WTC11 (cell line): ENCODE measurements around the gene NAGLU. TPM values are rescaled to one million over a fixed set of nuclear protein-coding genes. Genes with fewer than 3 reads are reported as not detected.

Experiments
- ATAC-seq: fragments of 200-7000 bp; cut with Tn5 transposase; 2 replicates; pipeline ENCODE4 v1.10.0; 2021; ENCODE audit warnings: mild to moderate bottlenecking, moderate library complexity
- CTCF ChIA-PET: fragments of 300-600 bp; sonication (Branson Sonifier 250); formaldehyde crosslinking; loops from one replicate; lab custom pipeline; 2021; ENCODE audit warnings: antibody characterized with exemption; lab: Charles Lee
- POLR2A ChIA-PET: fragments of 350-600 bp; sonication (Branson Sonifier 250); formaldehyde crosslinking; loops from one replicate; lab custom pipeline; 2021; ENCODE audit warnings: antibody characterized with exemption; lab: Charles Lee
- DNase-seq: peaks from one replicate; pipeline ENCODE4 v3.0.0; 2021; ENCODE audit warnings: low spot score
- H3K27ac Mint-ChIP-seq: 2 replicates; pipeline ENCODE4 v1.8.0; 2021; ENCODE audit warnings: mixed read lengths
- H3K27me3 Mint-ChIP-seq: 2 replicates; pipeline ENCODE4 v1.8.0; 2021; ENCODE audit warnings: low read depth, mild to moderate bottlenecking, moderate library complexity, mixed read lengths
- H3K36me3 Mint-ChIP-seq: 2 replicates; pipeline ENCODE4 v1.8.0; 2021; ENCODE audit warnings: mixed read lengths
- H3K4me1 Mint-ChIP-seq: 2 replicates; pipeline ENCODE4 v1.8.0; 2022; ENCODE audit warnings: mixed read lengths
- H3K4me3 Mint-ChIP-seq: 2 replicates; pipeline ENCODE4 v1.8.0; 2021; ENCODE audit warnings: mild to moderate bottlenecking, moderate library complexity, mixed read lengths
- H3K9me3 Mint-ChIP-seq: 2 replicates; pipeline ENCODE4 v1.8.0; 2021; ENCODE audit warnings: mixed read lengths
- CBFB ChIP-seq: sonication (generic); formaldehyde crosslinking; IDR thresholded peaks from 2 replicates; pipeline ENCODE4 v1.8.1; 2022; ENCODE audit warnings: mild to moderate bottlenecking, low read depth, missing genetic modification reagents
- CDX4 ChIP-seq: fragments of 250-450 bp; sonication (Bioruptor Pico); IDR thresholded peaks from 2 replicates; pipeline ENCODE4 v1.9.0; 2021; ENCODE audit warnings: moderate library complexity, mild to moderate bottlenecking, inconsistent platforms, borderline replicate concordance
- CREB1 ChIP-seq: sonication (generic); formaldehyde crosslinking; IDR thresholded peaks from 2 replicates; pipeline ENCODE4 v1.8.0; 2023; ENCODE audit warnings: mild to moderate bottlenecking, missing genetic modification reagents
- E2F5 ChIP-seq: sonication (generic); formaldehyde crosslinking; IDR thresholded peaks from 2 replicates; pipeline ENCODE4 v1.8.1; 2022; ENCODE audit warnings: mild to moderate bottlenecking, moderate library complexity, missing genetic modification reagents
- GABPB1 ChIP-seq: sonication (generic); formaldehyde crosslinking; IDR thresholded peaks from 2 replicates; pipeline ENCODE4 v1.8.1; 2023; ENCODE audit warnings: mild to moderate bottlenecking, missing genetic modification reagents
- NR1H2 ChIP-seq: sonication (generic); formaldehyde crosslinking; IDR thresholded peaks from 2 replicates; pipeline ENCODE4 v1.9.0; 2021; ENCODE audit warnings: mild to moderate bottlenecking, moderate library complexity, missing genetic modification reagents
- PRRX2 ChIP-seq: fragments of 250-450 bp; sonication (Bioruptor Pico); IDR thresholded peaks from 2 replicates; pipeline ENCODE4 v1.8.0; 2021; ENCODE audit warnings: mild to moderate bottlenecking
- RELA ChIP-seq: sonication (generic); formaldehyde crosslinking; IDR thresholded peaks from 2 replicates; pipeline ENCODE4 v1.8.1; 2022; ENCODE audit warnings: missing genetic modification reagents, mild to moderate bottlenecking, borderline replicate concordance
- SMAD3 ChIP-seq: sonication (generic); formaldehyde crosslinking; IDR thresholded peaks from 2 replicates; pipeline ENCODE4 v1.8.0; 2022; ENCODE audit warnings: missing genetic modification reagents, mild to moderate bottlenecking, borderline replicate concordance
- TEAD4 ChIP-seq: sonication (generic); formaldehyde crosslinking; IDR thresholded peaks from 2 replicates; pipeline ENCODE4 v1.8.0; 2022; ENCODE audit warnings: mild to moderate bottlenecking, missing genetic modification reagents
- TP53 ChIP-seq: sonication (generic); formaldehyde crosslinking; IDR thresholded peaks from 2 replicates; pipeline ENCODE4 v1.8.1; 2023; ENCODE audit warnings: mild to moderate bottlenecking, missing genetic modification reagents
- ZMAT4 ChIP-seq: fragments of 250-450 bp; sonication (Bioruptor Pico); IDR thresholded peaks from 2 replicates; pipeline ENCODE4 v1.9.0; 2021; ENCODE audit warnings: mild to moderate bottlenecking
- ZNF219 ChIP-seq: sonication (generic); formaldehyde crosslinking; IDR thresholded peaks from 2 replicates; pipeline ENCODE4 v1.8.0; 2023; ENCODE audit warnings: missing genetic modification reagents, mild to moderate bottlenecking, borderline replicate concordance
- ZNF396 ChIP-seq: fragments of 250-450 bp; sonication (Bioruptor Pico); IDR thresholded peaks from 2 replicates; pipeline ENCODE4 v1.8.0; 2021; ENCODE audit warnings: mild to moderate bottlenecking, moderate library complexity, borderline replicate concordance
- total RNA-seq: library from RNA; stranded (reverse); gene quantifications from 3 replicates; pipeline ENCODE4 v1.2.3, GENCODE V29; 2021
- TF ChIP-seq, protein P1 (sequence below): sonication (generic); formaldehyde crosslinking; IDR thresholded peaks from 2 replicates; pipeline ENCODE4 v1.8.1; 2023; ENCODE audit warnings: mild to moderate bottlenecking, moderate library complexity, missing genetic modification reagents

The NAGLU gene
- total RNA-seq, 1 experiment from 2014 or later: 39.3 TPM

DNA sequence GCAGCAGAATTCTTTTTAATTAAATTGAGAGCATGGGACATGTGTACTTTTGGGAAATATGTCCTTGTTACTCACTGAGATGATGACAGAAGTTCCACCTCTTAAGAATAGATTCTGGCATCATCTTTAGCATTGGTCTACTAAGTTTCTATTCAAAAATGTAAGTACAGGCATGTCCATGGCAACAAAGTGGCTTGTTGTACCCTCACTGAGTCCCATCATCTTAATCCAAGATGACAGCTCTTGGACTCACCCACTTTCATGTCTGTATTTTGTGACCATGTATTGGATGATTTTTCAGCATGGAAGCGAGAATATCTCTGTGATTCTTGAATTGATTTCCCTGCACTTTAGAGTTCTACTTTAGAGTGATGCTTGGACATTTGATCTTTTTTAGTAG is 33.1 kb upstream of the NAGLU start:
- no peaks in the 10 kb centered on the region for H3K27me3 Mint-ChIP-seq
- CTCF ChIA-PET: interaction anchor here (1.2 kb wide), 1 partner anchor 15 kb away, joined by 4 read pairs; no protein-coding TSS in a partner anchor
- H3K9me3 Mint-ChIP-seq: no peaks in the 10 kb centered on the region
- POLR2A ChIA-PET: no interaction called here
- H3K4me1 Mint-ChIP-seq: no peaks in the 10 kb centered on the region
- peaks cover 34% of the 10 kb centered on the region for H3K36me3 Mint-ChIP-seq
- H3K27ac Mint-ChIP-seq: no peak overlapping the region
- DNase-seq (no peak), ATAC-seq (no peak)
- no peak for TF ChIP-seq ZNF396 (CRISPR knock-in tag)
- no peak overlapping the region for H3K4me3 Mint-ChIP-seq

DNA sequence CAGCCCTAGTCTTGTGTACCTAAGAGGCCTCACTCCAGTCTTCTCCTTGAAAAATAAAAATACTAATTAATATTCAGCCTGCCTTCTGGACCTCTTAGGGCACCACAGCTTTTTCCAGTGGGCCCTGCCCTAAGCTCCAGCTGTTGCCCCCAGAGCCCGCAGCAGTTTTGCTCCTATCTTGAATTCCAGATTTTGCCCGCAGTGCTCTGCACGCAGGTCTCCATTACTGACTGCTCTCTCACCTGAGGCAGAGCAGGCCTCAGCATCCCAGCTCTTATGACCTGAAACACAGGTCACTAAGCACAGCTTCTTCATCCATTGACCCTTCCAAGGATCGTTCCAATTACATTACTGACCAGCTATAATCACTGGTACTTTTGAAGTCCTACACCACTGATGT is 28.4 kb upstream of the NAGLU start:
- Mint-ChIP-seq H3K4me3 (no peak overlapping the region), H3K4me1 (no peaks in the 10 kb centered on the region), H3K9me3 (no peaks in the 10 kb centered on the region), H3K36me3 (peaks cover 23% of the 10 kb centered on the region), H3K27me3 (no peaks in the 10 kb centered on the region; the same call in 1 of the 2 replicates)
- ATAC-seq (no peak), DNase-seq (no peak)
- POLR2A ChIA-PET: no interaction called here
- CTCF ChIA-PET: interaction anchor here (2.6 to 4.0 kb wide), 2 partner anchors 10 to 19 kb away, joined by 13 to 38 read pairs; no protein-coding TSS in a partner anchor
- TF ChIP-seq GABPB1 (CRISPR knock-in tag): no peak
- TF ChIP-seq ZNF396 (CRISPR knock-in tag): no peak
- TF ChIP-seq SMAD3 (CRISPR knock-in tag): no peak
- no peak for TF ChIP-seq NR1H2 (CRISPR knock-in tag)
- no peak for TF ChIP-seq CREB1 (CRISPR knock-in tag)
- TF ChIP-seq, protein P1, sequence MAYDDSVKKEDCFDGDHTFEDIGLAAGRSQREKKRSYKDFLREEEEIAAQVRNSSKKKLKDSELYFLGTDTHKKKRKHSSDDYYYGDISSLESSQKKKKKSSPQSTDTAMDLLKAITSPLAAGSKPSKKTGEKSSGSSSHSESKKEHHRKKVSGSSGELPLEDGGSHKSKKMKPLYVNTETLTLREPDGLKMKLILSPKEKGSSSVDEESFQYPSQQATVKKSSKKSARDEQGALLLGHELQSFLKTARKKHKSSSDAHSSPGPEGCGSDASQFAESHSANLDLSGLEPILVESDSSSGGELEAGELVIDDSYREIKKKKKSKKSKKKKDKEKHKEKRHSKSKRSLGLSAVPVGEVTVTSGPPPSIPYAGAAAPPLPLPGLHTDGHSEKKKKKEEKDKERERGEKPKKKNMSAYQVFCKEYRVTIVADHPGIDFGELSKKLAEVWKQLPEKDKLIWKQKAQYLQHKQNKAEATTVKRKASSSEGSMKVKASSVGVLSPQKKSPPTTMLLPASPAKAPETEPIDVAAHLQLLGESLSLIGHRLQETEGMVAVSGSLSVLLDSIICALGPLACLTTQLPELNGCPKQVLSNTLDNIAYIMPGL (CRISPR knock-in tag): no peak
- TF ChIP-seq E2F5: no peak
- TF ChIP-seq, all 79 proteins: peak for 0
- H3K27ac Mint-ChIP-seq: no peak overlapping the region

DNA sequence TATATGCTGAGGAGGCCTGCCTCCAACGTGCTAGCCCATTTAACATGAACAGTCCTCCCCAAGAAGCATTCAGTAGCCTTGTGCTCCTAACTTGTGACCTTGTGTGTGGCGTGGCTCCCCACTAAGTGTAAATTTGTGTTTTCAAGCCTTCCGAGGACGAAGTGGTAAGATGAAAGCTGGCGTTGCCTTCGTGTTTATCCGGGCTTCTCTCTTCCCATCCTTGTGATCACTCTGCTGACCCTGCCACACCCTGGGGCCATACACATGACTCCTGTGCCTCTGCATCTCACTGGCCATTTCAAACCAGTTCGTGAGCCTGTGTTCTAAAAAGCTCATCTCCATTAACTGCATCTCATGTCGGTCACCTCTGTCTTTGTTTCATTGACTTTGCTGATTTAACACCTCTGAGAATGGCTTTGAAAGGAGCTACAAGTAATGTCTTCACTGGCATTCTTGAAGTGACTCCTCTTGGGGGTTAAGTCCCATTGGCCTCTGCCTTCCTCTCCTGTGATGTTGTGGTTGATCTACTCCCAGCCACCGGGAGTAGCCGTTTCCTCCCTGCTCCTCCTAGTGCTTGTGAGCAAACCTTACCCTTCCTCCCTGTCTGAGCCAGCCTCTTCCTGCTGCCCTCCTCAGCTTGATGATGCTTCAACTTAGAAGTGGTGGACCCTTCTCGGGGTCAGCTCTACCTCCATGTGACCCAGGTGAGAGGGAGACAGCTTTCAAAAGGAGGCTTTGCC is 27.4 kb upstream of the NAGLU start:
- H3K36me3 Mint-ChIP-seq: peaks cover 18% of the 10 kb centered on the region
- POLR2A ChIA-PET: no interaction called here
- TF ChIP-seq TP53 (CRISPR knock-in tag) (no peak), PRRX2 (CRISPR knock-in tag) (no peak), ZNF219 (CRISPR knock-in tag) (no peak), E2F5 (no peak), CDX4 (CRISPR knock-in tag) (no peak), ZMAT4 (no peak), CBFB (CRISPR knock-in tag) (no peak), RELA (CRISPR knock-in tag) (no peak), TEAD4 (no peak), NR1H2 (CRISPR knock-in tag) (no peak)
- no peak overlapping the region; the same call in 1 of the 2 replicates for H3K27ac Mint-ChIP-seq
- ATAC-seq (no peak), DNase-seq (no peak)
- H3K4me3 Mint-ChIP-seq: no peak overlapping the region
- H3K9me3 Mint-ChIP-seq: no peaks in the 10 kb centered on the region
- CTCF ChIA-PET: interaction anchor here (4.0 kb wide), 1 partner anchor 9 kb away, joined by 38 read pairs; no protein-coding TSS in a partner anchor
- no peaks in the 10 kb centered on the region for H3K4me1 Mint-ChIP-seq
- no peaks in the 10 kb centered on the region; the same call in 1 of the 2 replicates for H3K27me3 Mint-ChIP-seq
